OCI-LY7 (cell line): ENCODE results near the gene MPRIP.
"Not testable (repeated sequence)": the region's sequence is repeated elsewhere in the genome, so short reads cannot be mapped to it uniquely, and the experiment has no call there.

Source experiments
- EZH2phosphoT487 ChIP-seq: fragments of 200-600 bp; sonication (generic); IDR thresholded peaks from 2 replicates; pipeline ENCODE4 v1.6.1; 2018; ENCODE audit warnings: low read depth, borderline replicate concordance, mild to moderate bottlenecking, mixed run types, antibody characterized with exemption, low read length, moderate library complexity, mixed read lengths
- TF ChIP-seq, protein P1 (sequence below): fragments of 200-600 bp; sonication (generic); conservative IDR thresholded peaks from 2 replicates; pipeline ENCODE4 v1.5.1; 2014; ENCODE audit warnings: mild to moderate bottlenecking, antibody characterized with exemption, low read length, moderate library complexity, mixed read lengths

DNA sequence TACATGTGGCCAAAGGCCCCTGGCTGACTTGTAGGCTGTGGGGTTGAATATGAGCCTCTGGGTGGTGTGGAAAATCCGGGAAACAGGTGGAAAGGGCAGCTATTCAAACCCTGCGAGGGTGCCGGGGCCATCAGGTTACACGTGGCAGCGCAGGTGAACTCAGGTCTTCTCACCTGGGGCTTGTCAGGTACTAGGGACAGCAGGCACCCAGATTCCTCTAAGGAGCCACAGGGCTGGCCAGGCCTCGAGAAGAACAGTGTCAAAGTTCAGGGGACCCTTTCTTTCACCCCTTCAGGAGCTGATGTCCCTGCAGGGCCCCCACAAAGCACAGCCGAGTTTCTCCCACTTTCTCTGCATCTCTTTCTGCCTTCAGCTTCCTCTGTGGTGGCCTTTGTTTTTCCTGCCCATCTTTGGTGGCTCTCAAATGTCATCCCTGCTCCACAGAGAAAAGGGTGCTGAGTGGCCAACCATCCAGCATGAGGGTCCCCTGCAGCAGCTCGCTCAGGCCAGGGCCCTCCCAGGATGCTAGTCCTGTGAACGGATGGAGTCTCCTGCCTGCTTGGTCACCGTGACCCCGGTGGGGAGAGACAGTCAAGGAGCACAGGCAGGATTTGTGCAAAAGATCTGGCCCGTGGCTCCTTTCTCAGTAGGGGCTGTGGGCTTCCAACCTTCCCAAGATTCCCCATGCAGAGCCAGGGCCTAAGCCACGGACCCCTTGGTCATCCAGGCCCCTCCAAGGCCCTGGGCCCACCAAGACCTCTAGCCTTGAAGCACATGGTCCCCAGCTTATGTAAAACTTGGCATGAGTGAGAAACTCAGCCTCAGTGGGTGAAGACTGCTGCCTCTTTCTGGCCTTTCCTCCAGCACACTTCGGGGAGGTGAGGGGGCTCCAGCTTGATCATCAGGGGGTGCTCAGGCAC is 28.2 kb upstream of the MPRIP start:
- TF ChIP-seq, protein P1, sequence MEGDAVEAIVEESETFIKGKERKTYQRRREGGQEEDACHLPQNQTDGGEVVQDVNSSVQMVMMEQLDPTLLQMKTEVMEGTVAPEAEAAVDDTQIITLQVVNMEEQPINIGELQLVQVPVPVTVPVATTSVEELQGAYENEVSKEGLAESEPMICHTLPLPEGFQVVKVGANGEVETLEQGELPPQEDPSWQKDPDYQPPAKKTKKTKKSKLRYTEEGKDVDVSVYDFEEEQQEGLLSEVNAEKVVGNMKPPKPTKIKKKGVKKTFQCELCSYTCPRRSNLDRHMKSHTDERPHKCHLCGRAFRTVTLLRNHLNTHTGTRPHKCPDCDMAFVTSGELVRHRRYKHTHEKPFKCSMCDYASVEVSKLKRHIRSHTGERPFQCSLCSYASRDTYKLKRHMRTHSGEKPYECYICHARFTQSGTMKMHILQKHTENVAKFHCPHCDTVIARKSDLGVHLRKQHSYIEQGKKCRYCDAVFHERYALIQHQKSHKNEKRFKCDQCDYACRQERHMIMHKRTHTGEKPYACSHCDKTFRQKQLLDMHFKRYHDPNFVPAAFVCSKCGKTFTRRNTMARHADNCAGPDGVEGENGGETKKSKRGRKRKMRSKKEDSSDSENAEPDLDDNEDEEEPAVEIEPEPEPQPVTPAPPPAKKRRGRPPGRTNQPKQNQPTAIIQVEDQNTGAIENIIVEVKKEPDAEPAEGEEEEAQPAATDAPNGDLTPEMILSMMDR, result not testable (repeated sequence)
- not testable (repeated sequence) for TF ChIP-seq EZH2phosphoT487
